ENCODE data around the gene KIF26A.

The KIF26A gene

DNA sequence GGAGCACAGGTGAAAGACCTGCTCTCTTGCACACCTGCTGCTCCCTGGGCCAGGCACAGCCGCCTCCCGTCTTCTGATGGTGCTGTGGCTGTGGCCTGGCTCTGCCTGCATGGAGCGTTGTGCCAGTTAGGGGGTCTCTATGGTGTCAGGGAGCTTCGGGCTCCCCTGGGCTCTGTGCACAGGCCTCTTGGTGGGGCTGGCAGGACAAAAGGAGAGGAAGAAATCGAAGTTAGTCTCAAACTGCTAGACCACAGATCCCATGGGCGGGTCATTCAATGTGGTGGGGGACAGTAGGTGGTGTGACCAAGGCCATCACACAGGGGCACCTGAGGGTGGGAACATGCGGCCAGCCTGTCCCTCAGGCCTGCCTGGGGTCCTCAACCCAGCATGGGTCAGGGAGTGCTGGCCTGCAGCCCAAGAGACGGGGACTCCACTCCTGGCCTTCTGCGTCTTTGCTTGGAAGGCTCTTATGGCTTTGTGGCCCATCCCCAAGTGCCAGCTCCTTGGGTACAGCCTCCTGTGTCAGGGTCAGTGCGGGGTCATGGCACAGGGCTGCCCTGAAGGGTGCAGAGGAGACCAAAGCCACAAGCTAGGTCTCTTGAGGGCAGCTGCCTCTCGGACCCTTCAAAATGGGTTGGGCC is 84.1 kb downstream of the KIF26A start:
- no peak overlapping the region for H3K27ac ChIP-seq (ENCODE audit: low read depth, low read length, poor library complexity, severe bottlenecking)
- TF ChIP-seq EZH2 (IDR thresholded peaks at IDR 0.05; ENCODE audit: borderline replicate concordance, low read length) = no peak
- TF ChIP-seq, protein P1, sequence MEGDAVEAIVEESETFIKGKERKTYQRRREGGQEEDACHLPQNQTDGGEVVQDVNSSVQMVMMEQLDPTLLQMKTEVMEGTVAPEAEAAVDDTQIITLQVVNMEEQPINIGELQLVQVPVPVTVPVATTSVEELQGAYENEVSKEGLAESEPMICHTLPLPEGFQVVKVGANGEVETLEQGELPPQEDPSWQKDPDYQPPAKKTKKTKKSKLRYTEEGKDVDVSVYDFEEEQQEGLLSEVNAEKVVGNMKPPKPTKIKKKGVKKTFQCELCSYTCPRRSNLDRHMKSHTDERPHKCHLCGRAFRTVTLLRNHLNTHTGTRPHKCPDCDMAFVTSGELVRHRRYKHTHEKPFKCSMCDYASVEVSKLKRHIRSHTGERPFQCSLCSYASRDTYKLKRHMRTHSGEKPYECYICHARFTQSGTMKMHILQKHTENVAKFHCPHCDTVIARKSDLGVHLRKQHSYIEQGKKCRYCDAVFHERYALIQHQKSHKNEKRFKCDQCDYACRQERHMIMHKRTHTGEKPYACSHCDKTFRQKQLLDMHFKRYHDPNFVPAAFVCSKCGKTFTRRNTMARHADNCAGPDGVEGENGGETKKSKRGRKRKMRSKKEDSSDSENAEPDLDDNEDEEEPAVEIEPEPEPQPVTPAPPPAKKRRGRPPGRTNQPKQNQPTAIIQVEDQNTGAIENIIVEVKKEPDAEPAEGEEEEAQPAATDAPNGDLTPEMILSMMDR (IDR thresholded peaks at IDR 0.05; ENCODE audit: low read length) = no peak

DNA sequence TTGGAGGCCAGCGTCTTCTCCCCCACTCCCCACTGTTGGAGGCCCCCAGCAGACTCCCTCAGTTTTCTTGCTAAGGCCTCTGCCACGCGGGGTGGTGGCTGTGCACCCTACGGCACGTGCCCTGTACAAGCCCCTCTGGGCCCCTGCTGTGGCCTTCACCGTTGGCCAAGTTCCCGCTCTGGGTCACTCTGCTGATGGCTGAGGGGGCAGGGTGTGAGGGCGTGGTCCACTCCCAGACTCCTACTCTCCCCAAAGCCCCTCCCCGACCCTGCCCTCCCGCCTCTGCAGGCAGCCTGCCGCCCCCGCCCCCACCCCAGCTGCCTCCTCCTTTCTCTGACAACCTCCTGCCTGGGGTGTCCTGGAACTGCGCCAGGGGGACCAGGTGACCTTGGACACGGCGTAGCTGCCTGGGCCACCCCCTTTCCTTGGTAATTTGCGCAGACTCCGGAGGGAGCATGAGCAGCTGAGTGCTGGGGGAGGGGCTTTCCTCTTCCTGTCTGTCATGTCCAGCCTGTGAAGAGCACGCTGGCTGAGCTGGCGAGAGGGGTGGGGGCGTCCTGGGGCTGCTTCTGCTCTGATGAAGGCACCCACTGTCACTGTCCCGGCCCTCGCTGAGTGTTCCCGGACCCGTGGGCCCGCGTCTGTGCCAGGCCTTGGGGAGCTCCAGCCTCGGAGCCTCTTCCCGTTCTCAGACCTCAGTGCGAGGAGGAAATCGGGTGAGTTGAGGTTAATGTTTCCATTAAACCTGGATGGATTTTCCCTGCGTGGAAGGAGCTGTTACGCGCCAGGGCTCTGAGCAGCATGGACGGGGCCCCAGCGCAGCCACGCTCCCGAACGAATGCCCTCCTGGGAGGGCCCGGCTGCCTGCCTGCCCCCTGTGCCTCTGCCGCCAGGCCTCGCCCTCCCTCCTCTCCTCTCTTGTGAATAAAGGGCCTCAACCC is 85.0 kb downstream of the KIF26A start:
- Histone ChIP-seq H3K9me3 (ENCODE audit: low read length) (no peaks in the 10 kb centered on the region), H3K9ac (ENCODE audit: low read length) (no peak overlapping the region)

More for the DNA sequence above, 84.1 kb downstream of the KIF26A start:
- no peak overlapping the region for H3K4me2 ChIP-seq (ENCODE audit: low read length)
- H3F3A ChIP-seq (ENCODE audit: insufficient read depth, low read length) = no peaks in the 10 kb centered on the region
- H3K79me2 ChIP-seq (ENCODE audit: insufficient read depth, low read length) = no peaks in the 10 kb centered on the region
- no peak overlapping the region for H3K4me3 ChIP-seq (ENCODE audit: low read depth, low read length, poor library complexity, severe bottlenecking)
- H3K9me2 ChIP-seq (ENCODE audit: low read depth, low read length) = no peaks in the 10 kb centered on the region
- H4K20me1 ChIP-seq (ENCODE audit: insufficient read depth, low read length) = no peaks in the 10 kb centered on the region
- H3K36me3 ChIP-seq (ENCODE audit: insufficient read depth, low read length) = no peaks in the 10 kb centered on the region
- H2AFZ ChIP-seq (ENCODE audit: low read length) = no peak overlapping the region
- no peaks in the 10 kb centered on the region for H3K4me1 ChIP-seq (ENCODE audit: insufficient read depth, low read length, severe bottlenecking)
- no peaks in the 10 kb centered on the region; the same call in 1 of the 2 replicates for H3K27me3 ChIP-seq (ENCODE audit: insufficient read depth, low read length)
- no peak overlapping the region for H3K9ac ChIP-seq (ENCODE audit: low read length)
- H3K9me3 ChIP-seq (ENCODE audit: low read length) = no peaks in the 10 kb centered on the region

DNA sequence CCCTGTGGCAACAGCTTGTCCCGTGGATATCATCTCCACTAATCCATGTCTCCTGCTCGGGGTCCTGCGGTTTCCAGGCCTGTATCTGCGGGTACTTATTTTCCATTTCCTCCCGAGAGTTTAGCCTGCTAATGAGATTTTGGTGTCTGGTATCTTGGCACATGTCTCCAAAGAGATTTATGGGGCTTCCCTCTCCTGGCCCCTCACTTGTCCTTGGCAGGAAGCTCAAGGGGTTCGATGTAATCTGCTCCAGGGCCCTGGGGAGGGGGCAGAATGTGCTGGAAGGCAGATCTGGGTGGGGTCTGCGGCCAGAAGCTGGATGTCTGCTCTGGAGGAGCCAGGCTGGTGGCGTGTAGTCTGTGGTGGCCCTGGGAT is 85.7 kb downstream of the KIF26A start:
- no peaks in the 10 kb centered on the region for H3K9me3 ChIP-seq (ENCODE audit: low read length)
- no peak overlapping the region for H3K9ac ChIP-seq (ENCODE audit: low read length)
- no peak overlapping the region for H2AFZ ChIP-seq (ENCODE audit: low read length)
- no peak for TF ChIP-seq EZH2 (IDR thresholded peaks at IDR 0.05; ENCODE audit: borderline replicate concordance, low read length)
- TF ChIP-seq, protein P1 (IDR thresholded peaks at IDR 0.05; ENCODE audit: low read length) = no peak
- H3F3A ChIP-seq (ENCODE audit: insufficient read depth, low read length) = no peaks in the 10 kb centered on the region
- no peak overlapping the region for H3K4me3 ChIP-seq (ENCODE audit: low read depth, low read length, poor library complexity, severe bottlenecking)
- no peaks in the 10 kb centered on the region for H4K20me1 ChIP-seq (ENCODE audit: insufficient read depth, low read length)
- no peaks in the 10 kb centered on the region for H3K4me1 ChIP-seq (ENCODE audit: insufficient read depth, low read length, severe bottlenecking)
- no peaks in the 10 kb centered on the region for H3K79me2 ChIP-seq (ENCODE audit: insufficient read depth, low read length)
- H3K27ac ChIP-seq (ENCODE audit: low read depth, low read length, poor library complexity, severe bottlenecking) = no peak overlapping the region
- no peaks in the 10 kb centered on the region for H3K9me2 ChIP-seq (ENCODE audit: low read depth, low read length)
- H3K27me3 ChIP-seq (ENCODE audit: insufficient read depth, low read length) = no peaks in the 10 kb centered on the region; the same call in 1 of the 2 replicates
- H3K4me2 ChIP-seq (ENCODE audit: low read length) = no peak overlapping the region
- no peaks in the 10 kb centered on the region for H3K36me3 ChIP-seq (ENCODE audit: insufficient read depth, low read length)

More for the DNA sequence above, 85.0 kb downstream of the KIF26A start:
- no peaks in the 10 kb centered on the region for H3K4me1 ChIP-seq (ENCODE audit: insufficient read depth, low read length, severe bottlenecking)
- H3K27ac ChIP-seq (ENCODE audit: low read depth, low read length, poor library complexity, severe bottlenecking) = no peak overlapping the region
- TF ChIP-seq, protein P1 (IDR thresholded peaks at IDR 0.05; ENCODE audit: low read length) = no peak
- TF ChIP-seq EZH2 (IDR thresholded peaks at IDR 0.05; ENCODE audit: borderline replicate concordance, low read length) = no peak
- H3K9me2 ChIP-seq (ENCODE audit: low read depth, low read length) = no peaks in the 10 kb centered on the region
- no peaks in the 10 kb centered on the region for H3K79me2 ChIP-seq (ENCODE audit: insufficient read depth, low read length)
- H3K36me3 ChIP-seq (ENCODE audit: insufficient read depth, low read length) = no peaks in the 10 kb centered on the region
- H3K4me3 ChIP-seq (ENCODE audit: low read depth, low read length, poor library complexity, severe bottlenecking) = no peak overlapping the region
- H3F3A ChIP-seq (ENCODE audit: insufficient read depth, low read length) = no peaks in the 10 kb centered on the region
- H2AFZ ChIP-seq (ENCODE audit: low read length) = no peak overlapping the region
- H3K4me2 ChIP-seq (ENCODE audit: low read length) = no peak overlapping the region
- no peaks in the 10 kb centered on the region; the same call in 1 of the 2 replicates for H3K27me3 ChIP-seq (ENCODE audit: insufficient read depth, low read length)
- no peaks in the 10 kb centered on the region for H4K20me1 ChIP-seq (ENCODE audit: insufficient read depth, low read length)

Data from OCI-LY1 (cell line).